SK-N-SH treated with all-trans-retinoic acid at 6 μM for 48 hours (cell line): ENCODE measurements around the gene ABCB1.

Source experiments
- ARNTL ChIP-seq: fragments of 450-650 bp; formaldehyde crosslinking; IDR thresholded peaks from 2 replicates; pipeline ENCODE4 v1.5.0; 2020; ENCODE audit warnings: low read depth, mild to moderate bottlenecking, moderate library complexity, borderline replicate concordance
- ESRRG ChIP-seq: fragments of 250-450 bp; sonication (Bioruptor Pico); IDR thresholded peaks from 2 replicates; pipeline ENCODE4 v1.6.1; 2021; ENCODE audit warnings: mild to moderate bottlenecking
- GLIS3 ChIP-seq: fragments of 250-450 bp; sonication (Bioruptor Pico); IDR thresholded peaks from 2 replicates; pipeline ENCODE4 v1.5.0; 2020; ENCODE audit warnings: mild to moderate bottlenecking, moderate library complexity
- RARB ChIP-seq: fragments of 250-450 bp; sonication (Bioruptor Pico); IDR thresholded peaks from 2 replicates; pipeline ENCODE4 v1.8.0; 2021; ENCODE audit warnings: mild to moderate bottlenecking, moderate library complexity
- ZFP30 ChIP-seq: fragments of 450-650 bp; formaldehyde crosslinking; IDR thresholded peaks from 2 replicates; pipeline ENCODE4 v1.5.0; 2022; ENCODE audit warnings: mild to moderate bottlenecking, moderate library complexity
- ZNF565 ChIP-seq: fragments of 450-650 bp; formaldehyde crosslinking; conservative IDR thresholded peaks from 2 replicates; pipeline ENCODE4 v1.5.0; 2020; ENCODE audit warnings: low read depth, mild to moderate bottlenecking, moderate library complexity
- TF ChIP-seq, protein P1 (sequence below): fragments of 250-450 bp; sonication (Bioruptor Pico); IDR thresholded peaks from 2 replicates; pipeline ENCODE4 v1.8.0; 2020; ENCODE audit warnings: mild to moderate bottlenecking, moderate library complexity, borderline replicate concordance

DNA sequence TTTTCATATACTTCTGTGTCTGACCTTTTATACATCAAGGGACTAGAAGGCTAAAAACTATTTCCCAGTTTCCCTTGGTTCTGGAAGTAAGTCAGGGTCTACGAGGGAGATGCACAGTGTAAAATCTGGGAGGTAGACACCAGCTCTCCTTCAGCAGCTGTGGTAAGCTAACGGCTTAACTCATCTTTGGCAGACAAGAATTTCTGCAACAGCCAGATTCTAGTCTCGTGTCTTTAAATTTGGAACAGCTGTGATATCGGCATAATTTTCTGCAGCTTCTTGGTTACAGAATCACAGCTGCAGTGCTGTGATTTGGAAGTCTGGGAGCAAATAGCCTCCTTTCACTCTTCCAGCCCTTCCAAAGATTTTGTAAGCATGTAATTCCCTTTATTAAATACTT is 87.8 kb downstream of the ABCB1 start:
- TF ChIP-seq ARNTL (CRISPR knock-in tag), result no peak
- TF ChIP-seq RARB, result no peak
- no peak for TF ChIP-seq GLIS3 (CRISPR knock-in tag)
- TF ChIP-seq ESRRG (CRISPR knock-in tag), result no peak
- TF ChIP-seq, protein P1, sequence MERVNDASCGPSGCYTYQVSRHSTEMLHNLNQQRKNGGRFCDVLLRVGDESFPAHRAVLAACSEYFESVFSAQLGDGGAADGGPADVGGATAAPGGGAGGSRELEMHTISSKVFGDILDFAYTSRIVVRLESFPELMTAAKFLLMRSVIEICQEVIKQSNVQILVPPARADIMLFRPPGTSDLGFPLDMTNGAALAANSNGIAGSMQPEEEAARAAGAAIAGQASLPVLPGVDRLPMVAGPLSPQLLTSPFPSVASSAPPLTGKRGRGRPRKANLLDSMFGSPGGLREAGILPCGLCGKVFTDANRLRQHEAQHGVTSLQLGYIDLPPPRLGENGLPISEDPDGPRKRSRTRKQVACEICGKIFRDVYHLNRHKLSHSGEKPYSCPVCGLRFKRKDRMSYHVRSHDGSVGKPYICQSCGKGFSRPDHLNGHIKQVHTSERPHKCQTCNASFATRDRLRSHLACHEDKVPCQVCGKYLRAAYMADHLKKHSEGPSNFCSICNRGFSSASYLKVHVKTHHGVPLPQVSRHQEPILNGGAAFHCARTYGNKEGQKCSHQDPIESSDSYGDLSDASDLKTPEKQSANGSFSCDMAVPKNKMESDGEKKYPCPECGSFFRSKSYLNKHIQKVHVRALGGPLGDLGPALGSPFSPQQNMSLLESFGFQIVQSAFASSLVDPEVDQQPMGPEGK (CRISPR knock-in tag), result no peak
- no peak for TF ChIP-seq ZNF565 (CRISPR knock-in tag)
- no peak for TF ChIP-seq ZFP30 (CRISPR knock-in tag)
